Ovary (tissue), 3 donors: ENCODE measurements around the gene PHACTR1.

ENCODE experiments used
- CTCF ChIP-seq, 3 donors: fragments of 450-650 bp in 2 of 3; fragments of 200-600 bp in 1 of 3; IDR thresholded peaks; one replicate each; pipeline versions ENCODE4 v1.5.1 to v1.8.0; 2016 to 2022; ENCODE audit warnings: antibody characterized with exemption in 3 of 3, mild to moderate bottlenecking in 1 of 3
- POLR2A ChIP-seq: fragments of 450-650 bp; IDR thresholded peaks from one replicate; pipeline ENCODE4 v1.6.1; 2017; ENCODE audit warnings: antibody characterized with exemption, mild to moderate bottlenecking, moderate library complexity
- donor health status: DM: no; HTN: no; CAD: no.

GRCh38 chr6:13235339-13235738 lies 518.8 kb downstream of the PHACTR1 start:
- TF ChIP-seq CTCF (IDR thresholded peaks at IDR 0.05) (no peak), POLR2A (no peak)
